Duodenal mucosa (tissue), 2 donors: ENCODE data around the gene HMGB3.
A peak's percentile ranks its signal among the peaks of the same experiment; 100 is the strongest.

Experiments used
- H3K27ac ChIP-seq: one replicate; pipeline ENCODE4 v1.7.0; 2013; ENCODE audit warnings: low read depth, low read length
- H3K27me3 ChIP-seq, 2 donors: one replicate each; pipeline ENCODE4 v1.7.0; 2013; ENCODE audit warnings: low read length in 2 of 2, control low read depth in 1 of 2; ENCODE audit not compliant: insufficient read depth in 2 of 2, control insufficient read depth in 1 of 2
- H3K36me3 ChIP-seq, 2 donors: one replicate each; pipeline ENCODE4 v1.7.0; 2013; ENCODE audit warnings: low read length in 2 of 2, control low read depth in 1 of 2; ENCODE audit not compliant: insufficient read depth in 2 of 2, control insufficient read depth in 1 of 2
- H3K4me1 ChIP-seq, 2 donors: one replicate each; pipeline ENCODE4 v1.7.0; 2013; ENCODE audit warnings: low read length in 2 of 2, control low read depth in 1 of 2; ENCODE audit not compliant: insufficient read depth in 2 of 2, control insufficient read depth in 1 of 2
- H3K4me3 ChIP-seq, 2 donors: one replicate each; pipeline ENCODE4 v1.7.0; 2013; ENCODE audit warnings: low read length in 2 of 2, low read depth in 1 of 2
- H3K9ac ChIP-seq, 2 donors: one replicate each; pipeline ENCODE4 v1.7.0; 2013; ENCODE audit warnings: low read length in 2 of 2, low read depth in 1 of 2
- H3K9me3 ChIP-seq, 2 donors: one replicate each; pipeline ENCODE4 v1.7.0; 2013; ENCODE audit warnings: low read length in 2 of 2, control low read depth in 1 of 2; ENCODE audit not compliant: control insufficient read depth in 1 of 2

HMGB3 gene

DNA sequence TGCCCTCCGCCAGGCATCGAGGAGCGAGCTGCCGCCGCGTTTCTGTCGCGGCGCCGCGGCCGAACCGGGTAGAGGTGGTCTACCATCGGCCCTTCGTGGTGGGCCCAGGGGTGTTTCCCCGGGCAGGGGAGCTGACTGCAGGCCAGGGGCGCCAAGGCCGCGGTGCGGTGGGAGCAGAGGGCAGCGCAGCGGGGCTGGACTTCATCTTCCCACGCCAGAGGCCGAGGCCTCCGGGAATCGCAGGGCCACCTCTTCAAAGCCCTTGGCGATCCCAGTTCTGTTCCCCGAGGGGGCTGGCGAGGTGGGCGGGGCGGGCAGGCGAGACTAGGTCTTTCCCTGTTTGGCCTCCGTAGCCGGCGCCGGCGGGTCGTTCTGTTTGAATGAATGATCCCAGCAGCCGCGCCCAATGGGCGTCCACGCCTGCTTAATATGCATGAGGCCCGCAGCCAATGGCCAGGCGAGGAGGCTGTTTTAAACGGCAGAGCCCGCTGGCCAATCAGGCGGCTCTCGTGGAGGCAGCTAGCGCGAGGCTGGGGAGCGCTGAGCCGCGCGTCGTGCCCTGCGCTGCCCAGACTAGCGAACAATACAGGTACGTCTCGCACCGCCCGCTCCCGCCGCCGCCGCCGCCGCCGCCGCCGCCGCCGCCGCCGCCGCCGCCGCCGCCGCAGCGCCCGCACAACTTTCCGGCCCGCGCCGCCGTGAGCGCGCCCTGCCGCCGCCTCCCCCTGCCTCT lies at the start of gene HMGB3:
HMGB3 (plus strand) TSS at position 548 of the 733 bp plus-strand sequence. CDS start 2,265 bp downstream, outside the sequence.
- Histone ChIP-seq H3K36me3 (no peaks in the 10 kb centered on the region), H3K27me3 (no peaks in the 10 kb centered on the region), H3K4me3 (peak within 1 kb of the TSS; percentile 52 to 70), H3K9me3 (no peaks in the 10 kb centered on the region), H3K9ac (peak within 1 kb of the TSS; percentile 7 to 25), H3K27ac (peak within 1 kb of the TSS; percentile 20), H3K4me1 (peaks cover 6% of the 10 kb centered on the region in 2 donors)

DNA sequence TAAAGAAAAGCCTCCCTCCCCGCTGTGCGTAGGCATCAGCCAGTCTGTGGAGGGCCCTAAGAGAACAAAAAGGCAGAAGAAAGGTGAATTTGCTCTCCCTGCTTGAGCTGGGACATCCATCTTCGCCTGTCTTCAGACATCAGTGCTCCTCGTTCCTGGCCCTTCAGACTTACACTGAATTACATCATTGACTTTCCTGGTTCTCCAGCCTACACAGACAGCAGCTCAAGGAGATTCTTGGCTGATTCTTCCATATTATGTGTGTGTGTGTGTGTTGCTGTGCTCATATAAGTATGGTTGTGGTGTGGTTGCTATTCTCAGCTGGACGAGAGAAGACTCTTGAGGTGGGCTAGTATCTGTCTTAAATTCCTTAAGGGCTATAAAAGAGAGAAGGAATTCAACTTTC lies 49.2 kb upstream of the HMGB3 start:
- Histone ChIP-seq H3K9ac (no peak overlapping the region), H3K27ac (no peak overlapping the region), H3K4me3 (no peak overlapping the region), H3K36me3 (no peaks in the 10 kb centered on the region), H3K9me3 (no peaks in the 10 kb centered on the region), H3K27me3 (no peaks in the 10 kb centered on the region), H3K4me1 (no peaks in the 10 kb centered on the region)

DNA sequence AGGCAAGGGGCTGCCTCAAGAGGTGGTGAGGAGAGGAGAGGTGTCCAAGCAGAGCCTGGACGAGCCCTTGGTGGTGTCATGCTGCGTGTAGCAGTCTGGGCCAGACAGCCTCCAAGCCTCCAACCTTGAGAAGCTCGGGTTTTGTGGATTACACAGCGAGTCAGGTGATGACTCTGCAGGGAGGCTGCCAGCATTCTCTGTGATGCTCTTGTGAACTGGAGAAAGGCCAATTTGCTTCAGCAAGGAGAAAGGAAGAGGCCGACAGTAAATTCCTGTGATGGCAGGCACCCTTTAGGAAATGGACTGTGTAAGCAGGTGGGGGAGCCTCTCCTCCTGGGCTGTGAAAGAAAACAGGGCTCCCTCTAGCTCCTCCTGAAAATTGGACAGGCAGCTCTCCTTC lies 48.7 kb upstream of the HMGB3 start:
- no peaks in the 10 kb centered on the region for H3K27me3 ChIP-seq
- no peak overlapping the region for H3K9ac ChIP-seq
- no peaks in the 10 kb centered on the region for H3K4me1 ChIP-seq
- no peak overlapping the region for H3K27ac ChIP-seq
- no peaks in the 10 kb centered on the region for H3K36me3 ChIP-seq
- no peak overlapping the region for H3K4me3 ChIP-seq
- no peaks in the 10 kb centered on the region for H3K9me3 ChIP-seq

DNA sequence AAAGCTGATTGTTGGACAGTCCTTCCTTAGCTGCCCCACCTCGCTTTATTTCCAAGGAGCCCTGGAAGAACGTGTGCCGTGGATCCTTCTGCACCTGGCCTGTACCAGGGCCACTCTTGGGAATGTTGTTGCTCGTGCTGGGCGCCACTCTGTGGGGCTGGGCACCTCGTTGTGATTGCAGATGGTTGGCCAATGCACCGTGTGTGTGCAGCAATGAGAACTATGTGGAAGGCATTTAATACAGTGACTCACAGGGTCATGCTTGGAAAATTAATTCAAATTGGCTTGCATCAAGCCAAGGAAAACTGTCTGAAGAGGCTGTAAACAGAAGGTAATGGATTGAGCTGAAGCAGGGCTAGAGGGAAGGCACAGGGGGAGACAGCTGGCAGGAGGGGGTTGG lies 47.7 kb upstream of the HMGB3 start:
- H3K9ac ChIP-seq = no peak overlapping the region
- no peaks in the 10 kb centered on the region for H3K27me3 ChIP-seq
- no peak overlapping the region for H3K27ac ChIP-seq
- H3K36me3 ChIP-seq = no peaks in the 10 kb centered on the region
- H3K4me1 ChIP-seq = no peaks in the 10 kb centered on the region
- H3K9me3 ChIP-seq = no peaks in the 10 kb centered on the region
- H3K4me3 ChIP-seq = no peak overlapping the region

DNA sequence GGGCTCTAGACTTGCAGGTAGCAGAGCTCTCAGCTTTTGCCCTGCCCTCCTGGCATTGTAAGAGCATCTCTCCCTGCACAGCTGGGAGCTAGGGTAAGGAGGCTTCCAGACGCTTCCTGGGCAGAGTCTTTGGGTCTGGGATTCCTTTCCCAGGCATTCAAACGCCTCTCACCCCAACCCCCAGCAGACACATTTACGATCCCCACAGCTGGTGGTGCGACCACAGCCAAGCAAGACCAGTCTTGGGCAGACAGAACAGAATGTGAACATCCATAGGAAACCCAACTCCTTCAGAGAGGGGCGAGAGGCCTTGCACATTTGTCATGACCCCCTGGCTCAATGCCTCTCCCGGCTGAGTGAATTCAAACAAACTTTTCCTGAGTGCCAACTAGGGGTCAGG lies 46.6 kb upstream of the HMGB3 start:
- H3K27me3 ChIP-seq = no peaks in the 10 kb centered on the region
- no peak overlapping the region for H3K4me3 ChIP-seq
- no peaks in the 10 kb centered on the region for H3K36me3 ChIP-seq
- H3K4me1 ChIP-seq = no peaks in the 10 kb centered on the region
- no peak overlapping the region for H3K27ac ChIP-seq
- no peaks in the 10 kb centered on the region for H3K9me3 ChIP-seq
- H3K9ac ChIP-seq = no peak overlapping the region

DNA sequence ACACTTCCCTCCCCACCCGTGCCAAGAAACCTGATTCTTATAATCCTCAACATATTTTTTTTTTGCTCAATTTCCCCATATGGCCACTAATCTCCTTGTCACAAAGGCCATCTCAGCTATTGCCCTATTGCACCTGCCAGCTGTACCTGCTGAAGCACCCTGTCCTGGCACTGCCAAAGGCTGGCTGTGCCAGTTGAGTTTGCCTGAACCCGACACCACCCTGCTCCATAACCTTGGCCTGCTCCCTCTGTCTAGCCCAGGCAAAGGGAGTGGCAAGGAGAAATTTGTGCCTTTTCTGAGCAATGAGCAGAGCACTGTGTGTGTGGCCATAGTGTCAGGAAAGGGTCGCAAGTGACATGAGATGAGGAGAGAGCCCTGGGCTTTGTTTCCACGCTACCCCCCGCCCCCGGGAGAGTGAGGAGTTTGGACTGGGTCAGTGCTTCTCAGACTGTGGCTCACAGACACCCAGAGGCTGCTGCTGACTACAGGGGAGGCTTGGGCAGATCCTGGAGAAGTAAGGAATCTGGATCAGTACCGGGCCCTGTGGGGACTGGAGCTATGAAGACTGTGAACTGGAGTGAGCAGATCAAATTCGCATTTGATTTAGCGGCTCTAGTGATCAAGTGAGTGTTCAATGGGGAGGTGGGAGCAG lies 42.2 kb upstream of the HMGB3 start:
- Histone ChIP-seq H3K9me3 (no peaks in the 10 kb centered on the region), H3K36me3 (no peaks in the 10 kb centered on the region), H3K9ac (no peak overlapping the region), H3K27ac (no peak overlapping the region), H3K27me3 (no peaks in the 10 kb centered on the region), H3K4me1 (no peaks in the 10 kb centered on the region), H3K4me3 (no peak overlapping the region)

DNA sequence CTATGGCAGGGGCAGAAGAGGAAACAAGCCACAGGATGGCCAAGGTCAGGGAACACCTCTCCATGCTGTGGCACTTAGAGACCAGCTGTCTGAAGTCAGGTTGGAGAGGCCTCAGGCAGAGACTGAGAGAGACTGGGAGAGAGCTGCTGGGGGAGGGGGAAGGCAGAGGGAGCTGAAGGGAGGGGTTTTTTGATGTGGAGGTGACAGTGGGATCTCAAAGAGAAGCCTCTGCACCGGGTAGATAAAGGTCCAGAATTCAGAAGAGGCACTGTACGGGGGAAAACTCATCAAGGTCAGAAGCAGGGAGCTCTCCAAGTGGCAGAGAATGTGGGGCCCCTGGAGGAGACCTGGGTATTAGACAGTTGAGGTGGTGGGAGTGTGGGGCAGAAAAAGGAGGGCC lies 41.6 kb upstream of the HMGB3 start:
- no peaks in the 10 kb centered on the region for H3K27me3 ChIP-seq
- H3K9ac ChIP-seq = no peak overlapping the region
- H3K36me3 ChIP-seq = no peaks in the 10 kb centered on the region
- H3K4me3 ChIP-seq = no peak overlapping the region
- no peaks in the 10 kb centered on the region for H3K4me1 ChIP-seq
- no peak overlapping the region for H3K27ac ChIP-seq
- H3K9me3 ChIP-seq = no peaks in the 10 kb centered on the region

DNA sequence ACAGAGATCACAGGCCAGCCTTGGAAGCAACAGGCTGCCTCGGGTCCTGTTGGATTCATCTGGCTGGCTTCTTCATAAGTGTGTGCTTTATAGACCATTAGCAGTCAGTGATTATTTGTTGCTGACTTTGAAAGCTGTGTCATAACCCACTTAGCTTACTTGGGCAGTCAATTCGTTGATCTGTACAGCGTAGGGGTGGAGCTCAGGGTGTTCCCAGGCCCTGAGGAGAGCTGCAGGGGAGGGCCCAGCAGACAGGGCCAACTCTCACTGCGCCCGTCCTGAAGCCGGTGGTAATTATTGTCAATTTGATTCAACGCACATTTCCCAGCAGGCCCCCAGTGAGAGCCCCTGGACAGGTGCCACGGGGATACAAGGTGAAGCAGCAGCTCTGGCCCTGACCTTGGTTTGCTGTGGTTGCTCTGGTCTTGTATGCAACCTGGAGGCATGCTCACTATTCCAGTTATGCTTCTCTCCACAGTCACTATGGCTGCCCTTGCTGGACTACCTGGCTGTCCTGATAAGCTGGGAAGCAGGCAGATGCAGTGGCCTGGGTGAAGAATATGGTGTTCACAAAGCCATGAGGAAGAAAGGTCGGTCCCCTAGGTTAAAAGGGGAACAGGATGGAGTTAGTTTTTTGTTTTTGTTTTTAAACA lies 40.1 kb upstream of the HMGB3 start:
- Histone ChIP-seq H3K27me3 (no peaks in the 10 kb centered on the region), H3K4me3 (no peak overlapping the region), H3K4me1 (no peaks in the 10 kb centered on the region), H3K36me3 (no peaks in the 10 kb centered on the region), H3K9me3 (no peaks in the 10 kb centered on the region), H3K9ac (no peak overlapping the region), H3K27ac (no peak overlapping the region)

DNA sequence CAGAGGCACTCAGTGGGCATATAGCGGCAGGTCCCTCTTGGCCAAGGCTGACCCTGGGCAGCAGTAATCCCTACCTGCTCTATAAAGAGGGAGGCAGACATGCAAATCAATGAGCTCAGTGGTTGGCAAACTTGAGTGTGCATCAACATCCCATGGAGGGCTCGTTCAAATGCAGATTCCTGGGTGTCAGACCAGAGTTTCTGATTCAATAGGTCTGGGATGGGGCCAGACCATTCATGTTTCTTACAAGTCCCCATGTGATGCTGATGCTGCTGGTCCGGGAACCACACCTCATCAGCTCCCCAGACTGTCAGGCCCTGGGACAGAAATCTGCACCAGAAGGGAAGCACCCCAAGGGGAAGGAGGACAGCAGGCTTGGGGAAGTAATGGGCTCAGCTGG lies 38.9 kb upstream of the HMGB3 start:
- no peaks in the 10 kb centered on the region for H3K27me3 ChIP-seq
- H3K4me1 ChIP-seq = no peaks in the 10 kb centered on the region
- H3K4me3 ChIP-seq = no peak overlapping the region
- H3K27ac ChIP-seq = no peak overlapping the region
- no peaks in the 10 kb centered on the region for H3K36me3 ChIP-seq
- no peaks in the 10 kb centered on the region for H3K9me3 ChIP-seq
- H3K9ac ChIP-seq = no peak overlapping the region

DNA sequence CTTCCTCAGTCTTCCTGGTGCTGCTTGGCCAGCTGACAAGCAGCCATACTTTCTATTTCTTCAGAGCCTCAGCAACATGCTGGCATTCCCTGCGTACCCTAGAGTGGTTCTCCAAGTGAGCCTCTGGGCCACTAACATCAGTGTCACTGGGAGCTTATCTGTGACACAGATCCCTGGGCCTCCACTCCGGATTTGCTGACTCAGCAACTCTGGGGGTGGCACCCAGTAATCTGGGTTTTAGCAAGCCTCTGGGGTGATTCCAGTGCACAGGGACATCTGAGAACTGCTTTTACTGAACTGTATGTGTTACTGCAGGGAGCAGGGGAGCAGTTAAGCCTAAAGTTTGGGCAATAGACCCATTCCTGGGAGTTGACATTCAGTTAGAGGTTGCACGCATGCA lies 28.2 kb upstream of the HMGB3 start:
- H3K27me3 ChIP-seq = no peaks in the 10 kb centered on the region

More for the DNA sequence above, 28.2 kb upstream of the HMGB3 start:
- Histone ChIP-seq H3K27ac (no peak overlapping the region), H3K9ac (no peak overlapping the region), H3K4me1 (no peaks in the 10 kb centered on the region), H3K4me3 (no peak overlapping the region), H3K36me3 (no peaks in the 10 kb centered on the region), H3K9me3 (no peaks in the 10 kb centered on the region)
